H1 (cell line): ENCODE data around the gene PBX3. TPM values are rescaled to one million over a fixed set of nuclear protein-coding genes. Genes with fewer than 3 reads are reported as not detected.

Experiments
- CHD7 ChIP-seq: fragments of 300-600 bp; sonication (generic); IDR thresholded peaks from 2 replicates; pipeline ENCODE4 v1.7.1; 2012; ENCODE audit warnings: low read length, moderate library complexity, mild to moderate bottlenecking, inconsistent platforms; ENCODE audit not compliant: insufficient replicate concordance
- CTBP2 ChIP-seq: IDR thresholded peaks from 2 replicates; pipeline ENCODE4 v1.7.0; 2011; ENCODE audit warnings: borderline replicate concordance, mild to moderate bottlenecking, moderate library complexity, mixed read lengths, low read length; ENCODE audit not compliant: insufficient read depth, insufficient read length
- PHF8 ChIP-seq: fragments of 200-600 bp; sonication (generic); conservative IDR thresholded peaks from 2 replicates; pipeline ENCODE4 v1.7.1; 2012; ENCODE audit warnings: low read depth, mild to moderate bottlenecking, inconsistent platforms, low read length, moderate library complexity
- RNF2 ChIP-seq: fragments of 200-900, 300-1000 bp; sonication (generic); IDR thresholded peaks from 2 replicates; pipeline ENCODE4 v1.7.1; 2016; ENCODE audit warnings: borderline replicate concordance, low read depth, mild to moderate bottlenecking, antibody characterized with exemption, low read length; ENCODE audit not compliant: poor library complexity, severe bottlenecking; ENCODE audit errors: missing control alignments
- RXRA ChIP-seq: IDR thresholded peaks from 2 replicates; pipeline ENCODE4 v1.6.1; 2011; ENCODE audit warnings: low read depth, mild to moderate bottlenecking, low read length, moderate library complexity; ENCODE audit not compliant: insufficient read depth
- SAP30 ChIP-seq: fragments of 300-600 bp; sonication (generic); IDR thresholded peaks from 2 replicates; pipeline ENCODE4 v1.7.1; 2012; ENCODE audit warnings: low read length, moderate library complexity, mild to moderate bottlenecking, inconsistent platforms; ENCODE audit not compliant: insufficient read depth, insufficient replicate concordance
- SUZ12 ChIP-seq: fragments of 200-600 bp; sonication (generic); IDR thresholded peaks from 2 replicates; pipeline ENCODE4 v1.6.1; 2012; ENCODE audit warnings: mild to moderate bottlenecking, inconsistent platforms, low read length, moderate library complexity, mixed read lengths
- TCF12 ChIP-seq: IDR thresholded peaks from 2 replicates; pipeline ENCODE4 v1.6.1; 2011; ENCODE audit warnings: low read depth, mild to moderate bottlenecking, low read length
- USF2 ChIP-seq: IDR thresholded peaks from 2 replicates; pipeline ENCODE4 v1.6.1; 2011; ENCODE audit warnings: low read length, improper control_type of control experiment
- polyA plus RNA-seq, 7 experiments: library from polyadenylated mRNA; depleted of rRNA in 3 of 7; stranded (reverse) in 5 of 7; unstranded in 2 of 7; fragments of >200 nt in 5 of 7; fragments of 200-250 nt in 2 of 7; gene quantifications; 1 replicate in 5 of 7; 2 replicates in 1 of 7; 4 replicates in 1 of 7; pipeline versions ENCODE4 v1.2.1 to v1.2.3, GENCODE V29; 2011 to 2013; ENCODE audit warnings: missing spikeins in 2 of 7, mixed read lengths in 2 of 7
- total RNA-seq: library from RNA; stranded (reverse); fragmentation: NEBNext Ultra II Directional; extraction: Animal tissue kit (Norgen Biotek cat#: 25700); gene quantifications from 2 replicates; pipeline ENCODE4 v1.2.1, GENCODE V29; 2021

PBX3 gene
- total and polyA plus RNA-seq, 2 of the 8 experiments (the other 6 are each of a cell fraction or from before 2014, with no cell fraction given) = 22.7 to 44.3 TPM

- TF ChIP-seq CHD7 (no peak), SAP30 (no peak), RXRA (no peak), PHF8 (no peak), SUZ12 (no peak), TCF12 (no peak), CTBP2 (no peak), RNF2 (no peak), USF2 (no peak)
Observed at GRCh38 chr9:125787715-125788114, 40.5 kb downstream of the PBX3 start (continued).
